ENCODE results near the gene PARS2.

Gene PARS2

DNA sequence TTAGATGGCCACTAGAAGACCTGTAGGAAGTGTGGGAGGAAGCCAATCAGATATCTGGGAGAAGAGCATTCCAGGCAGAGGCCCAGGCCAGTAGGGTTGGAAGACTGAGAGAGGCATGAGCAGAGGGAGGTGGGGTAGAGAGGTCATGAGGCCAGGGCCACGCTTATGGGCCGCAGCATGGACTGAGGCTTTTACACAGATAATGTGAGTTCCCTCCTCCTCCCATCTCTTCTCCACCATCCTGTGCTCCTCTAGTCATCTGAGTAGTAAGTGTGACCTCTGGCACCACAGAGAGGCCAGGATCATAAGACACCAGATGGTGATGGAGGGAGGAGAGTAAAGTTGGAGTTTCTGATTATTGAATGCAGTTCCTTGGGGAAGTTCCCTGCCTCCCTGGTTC lies 19.7 kb upstream of the PARS2 start:
- Histone ChIP-seq H3K23ac (ENCODE audit: low read length) (no peak overlapping the region), H3K14ac (ENCODE audit: low read length) (no peak overlapping the region), H3K9ac (ENCODE audit: low read length) (no peak overlapping the region), H2AFZ (ENCODE audit: insufficient read depth, low read length, poor library complexity) (no peak overlapping the region), H3K79me1 (ENCODE audit: low read length) (no peaks in the 10 kb centered on the region), H2AK5ac (ENCODE audit: low read length) (no peak overlapping the region), H4K12ac (ENCODE audit: low read depth, low read length) (no peak overlapping the region), H2BK120ac (ENCODE audit: insufficient read depth, low read length, poor library complexity) (no peak overlapping the region), H3K79me2 (ENCODE audit: control insufficient read depth, insufficient read depth, low read length, poor library complexity) (no peaks in the 10 kb centered on the region), H3K27me3 (ENCODE audit: insufficient read depth, low read length) (peaks cover 3% of the 10 kb centered on the region), H2BK12ac (ENCODE audit: low read length) (no peak overlapping the region), H3K18ac (ENCODE audit: low read length) (no peak overlapping the region), H3K4ac (ENCODE audit: low read depth, low read length) (no peak overlapping the region), H3K9me3 (ENCODE audit: insufficient read depth, low read depth, low read length) (peaks cover 5% of the 10 kb centered on the region), H3K36me3 (ENCODE audit: control insufficient read depth in 1 of 2, insufficient read depth in 2 of 2, low read length in 2 of 2) (no peaks in the 10 kb centered on the region), H3K4me1 (ENCODE audit: control insufficient read depth in 1 of 2, insufficient read depth in 2 of 2, low read length in 2 of 2) (no peaks in the 10 kb centered on the region), H3K4me2 (ENCODE audit: low read length) (no peak overlapping the region), H3K27ac (ENCODE audit: low read depth, low read length) (no peak overlapping the region), H2BK5ac (ENCODE audit: low read depth, low read length, poor library complexity) (no peak overlapping the region), H4K91ac (ENCODE audit: low read depth, low read length) (no peak overlapping the region), H4K8ac (ENCODE audit: low read depth, low read length) (no peak overlapping the region), H3K4me3 (ENCODE audit: low read depth, low read length) (no peak overlapping the region)
- no peak for DNase-seq
- no CpG with 5 or more reads among the region's 2 CpGs for WGBS (ENCODE audit: extremely low coverage, insufficient coverage, insufficient read length)

DNA sequence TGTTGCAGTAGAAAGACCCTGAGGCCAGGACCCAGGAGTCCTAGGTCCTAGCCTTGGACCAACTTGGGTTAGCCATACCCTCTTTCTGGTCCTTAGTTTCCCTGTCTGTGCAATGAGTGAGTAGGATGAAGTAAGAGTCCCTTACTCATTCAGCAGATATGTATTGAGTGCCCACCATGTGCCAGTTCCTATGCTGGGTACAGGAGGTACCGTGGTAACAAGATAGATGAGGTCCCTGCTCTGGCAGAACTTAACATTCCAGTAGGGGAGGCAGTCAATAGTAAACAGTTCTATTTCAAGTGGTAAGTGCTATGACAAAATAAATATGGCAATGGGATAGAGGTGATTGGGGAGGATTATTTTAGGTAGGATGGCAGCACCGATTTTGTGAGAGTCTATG lies 18.3 kb upstream of the PARS2 start:
- H2BK120ac ChIP-seq (ENCODE audit: insufficient read depth, low read length, poor library complexity) = no peak overlapping the region
- no peaks in the 10 kb centered on the region for H3K79me2 ChIP-seq (ENCODE audit: control insufficient read depth, insufficient read depth, low read length, poor library complexity)
- no peak overlapping the region for H3K4me3 ChIP-seq (ENCODE audit: low read depth, low read length)
- no peaks in the 10 kb centered on the region for H3K36me3 ChIP-seq (ENCODE audit: control insufficient read depth in 1 of 2, insufficient read depth in 2 of 2, low read length in 2 of 2)
- H3K4me2 ChIP-seq (ENCODE audit: low read length) = no peak overlapping the region
- no peak overlapping the region for H3K14ac ChIP-seq (ENCODE audit: low read length)
- H3K79me1 ChIP-seq (ENCODE audit: low read length) = no peaks in the 10 kb centered on the region
- H4K12ac ChIP-seq (ENCODE audit: low read depth, low read length) = no peak overlapping the region
- H3K27me3 ChIP-seq (ENCODE audit: insufficient read depth, low read length) = peaks cover 3% of the 10 kb centered on the region
- no peak overlapping the region for H2BK5ac ChIP-seq (ENCODE audit: low read depth, low read length, poor library complexity)
- H4K8ac ChIP-seq (ENCODE audit: low read depth, low read length) = no peak overlapping the region
- no peaks in the 10 kb centered on the region for H3K4me1 ChIP-seq (ENCODE audit: control insufficient read depth in 1 of 2, insufficient read depth in 2 of 2, low read length in 2 of 2)
- no peak overlapping the region for H2BK12ac ChIP-seq (ENCODE audit: low read length)
- H4K91ac ChIP-seq (ENCODE audit: low read depth, low read length) = no peak overlapping the region
- H3K27ac ChIP-seq (ENCODE audit: low read depth, low read length) = no peak overlapping the region
- no peak overlapping the region for H3K18ac ChIP-seq (ENCODE audit: low read length)
- H3K4ac ChIP-seq (ENCODE audit: low read depth, low read length) = no peak overlapping the region
- peaks cover 5% of the 10 kb centered on the region for H3K9me3 ChIP-seq (ENCODE audit: insufficient read depth, low read depth, low read length)
- H3K23ac ChIP-seq (ENCODE audit: low read length) = no peak overlapping the region
- no peak overlapping the region for H3K9ac ChIP-seq (ENCODE audit: low read length)
- no CpG with 5 or more reads among the region's 2 CpGs for WGBS (ENCODE audit: extremely low coverage, insufficient coverage, insufficient read length)
- no peak overlapping the region for H2AFZ ChIP-seq (ENCODE audit: insufficient read depth, low read length, poor library complexity)
- no peak for DNase-seq
- no peak overlapping the region for H2AK5ac ChIP-seq (ENCODE audit: low read length)

DNA sequence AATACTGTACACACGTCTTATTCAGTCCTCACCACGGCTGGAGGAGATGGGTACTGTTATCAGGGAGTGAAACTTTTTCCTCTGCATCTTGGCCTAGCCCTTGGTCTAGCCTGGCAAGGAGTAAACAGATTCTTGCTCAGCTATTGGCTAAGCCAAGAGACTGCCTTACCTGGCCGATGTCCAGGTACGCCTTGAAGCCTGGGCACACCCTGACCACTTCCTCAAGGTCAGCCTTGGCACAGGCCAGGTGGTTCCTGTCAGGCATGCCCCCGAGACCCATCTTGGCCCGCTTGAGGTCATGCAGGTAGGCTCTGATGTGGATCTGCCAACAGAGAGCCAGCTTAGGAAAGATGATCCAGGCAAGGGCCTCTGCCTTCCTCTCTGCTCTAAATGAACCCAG lies 17.8 kb upstream of the PARS2 start:
- Histone ChIP-seq H4K12ac (ENCODE audit: low read depth, low read length) (no peak overlapping the region), H3K27me3 (ENCODE audit: insufficient read depth, low read length) (peaks cover 3% of the 10 kb centered on the region), H3K36me3 (ENCODE audit: control insufficient read depth in 1 of 2, insufficient read depth in 2 of 2, low read length in 2 of 2) (no peaks in the 10 kb centered on the region), H2AFZ (ENCODE audit: insufficient read depth, low read length, poor library complexity) (no peak overlapping the region), H3K9me3 (ENCODE audit: insufficient read depth, low read depth, low read length) (peaks cover 5% of the 10 kb centered on the region), H3K4me3 (ENCODE audit: low read depth, low read length) (no peak overlapping the region), H4K91ac (ENCODE audit: low read depth, low read length) (no peak overlapping the region), H3K9ac (ENCODE audit: low read length) (no peak overlapping the region), H3K27ac (ENCODE audit: low read depth, low read length) (no peak overlapping the region), H2BK12ac (ENCODE audit: low read length) (no peak overlapping the region), H2BK120ac (ENCODE audit: insufficient read depth, low read length, poor library complexity) (no peak overlapping the region), H3K4me1 (ENCODE audit: control insufficient read depth in 1 of 2, insufficient read depth in 2 of 2, low read length in 2 of 2) (no peaks in the 10 kb centered on the region), H3K4me2 (ENCODE audit: low read length) (no peak overlapping the region), H3K14ac (ENCODE audit: low read length) (no peak overlapping the region), H2AK5ac (ENCODE audit: low read length) (no peak overlapping the region), H3K23ac (ENCODE audit: low read length) (no peak overlapping the region), H3K4ac (ENCODE audit: low read depth, low read length) (no peak overlapping the region), H2BK5ac (ENCODE audit: low read depth, low read length, poor library complexity) (no peak overlapping the region), H3K79me1 (ENCODE audit: low read length) (no peaks in the 10 kb centered on the region), H3K79me2 (ENCODE audit: control insufficient read depth, insufficient read depth, low read length, poor library complexity) (no peaks in the 10 kb centered on the region), H4K8ac (ENCODE audit: low read depth, low read length) (no peak overlapping the region), H3K18ac (ENCODE audit: low read length) (no peak overlapping the region)
- DNase-seq = no peak
- no CpG with 5 or more reads among the region's 6 CpGs for WGBS (ENCODE audit: extremely low coverage, insufficient coverage, insufficient read length)

DNA sequence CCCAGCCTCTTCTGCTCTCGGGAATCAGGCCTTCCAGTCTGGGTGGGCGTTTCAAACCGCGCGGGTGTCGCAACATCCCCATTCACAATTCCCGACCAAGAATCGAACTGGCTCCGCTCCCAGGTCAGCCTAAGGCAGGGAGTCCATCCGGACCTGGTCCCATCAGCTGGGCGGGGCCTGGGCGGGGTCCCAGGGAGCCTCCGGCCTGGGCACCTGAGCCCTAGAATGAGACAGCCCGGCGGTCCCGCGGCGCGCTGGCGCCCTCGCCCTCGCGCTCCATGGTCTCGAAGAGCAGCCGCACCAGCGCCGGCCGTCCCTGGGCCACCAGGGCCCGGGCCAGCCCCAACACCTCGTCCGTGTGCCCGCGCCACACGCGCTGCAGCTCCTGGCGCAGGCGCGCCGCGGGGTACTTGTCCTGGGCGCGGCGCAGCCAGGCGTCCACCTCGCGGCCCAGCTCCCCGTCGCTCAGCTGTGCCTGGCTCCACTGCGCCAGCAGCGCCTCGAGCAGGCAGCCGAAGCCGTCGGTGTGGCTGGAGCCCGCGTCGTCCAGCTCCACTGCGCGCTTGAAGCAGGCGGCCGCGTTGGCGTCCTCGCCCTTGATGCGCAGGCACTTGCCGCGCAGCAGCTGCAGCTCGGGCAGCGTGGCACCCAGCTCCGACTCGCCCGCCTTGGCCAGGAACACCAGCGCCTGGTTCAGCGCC lies 16.9 kb upstream of the PARS2 start:
- no peaks in the 10 kb centered on the region for H3K36me3 ChIP-seq (ENCODE audit: control insufficient read depth in 1 of 2, insufficient read depth in 2 of 2, low read length in 2 of 2)
- H2BK5ac ChIP-seq (ENCODE audit: low read depth, low read length, poor library complexity) = no peak overlapping the region
- H3K4ac ChIP-seq (ENCODE audit: low read depth, low read length) = no peak overlapping the region
- no peak overlapping the region for H4K12ac ChIP-seq (ENCODE audit: low read depth, low read length)
- H3K79me1 ChIP-seq (ENCODE audit: low read length) = no peaks in the 10 kb centered on the region
- H3K14ac ChIP-seq (ENCODE audit: low read length) = no peak overlapping the region
- H3K4me2 ChIP-seq (ENCODE audit: low read length) = peak overlapping the region; percentile 48
- H3K27ac ChIP-seq (ENCODE audit: low read depth, low read length) = no peak overlapping the region
- no CpG with 5 or more reads among the region's 74 CpGs for WGBS (ENCODE audit: extremely low coverage, insufficient coverage, insufficient read length)
- H3K18ac ChIP-seq (ENCODE audit: low read length) = no peak overlapping the region
- DNase-seq = peak in 1 of 2 donors; percentile 6
- no peak overlapping the region for H3K23ac ChIP-seq (ENCODE audit: low read length)
- H3K9ac ChIP-seq (ENCODE audit: low read length) = no peak overlapping the region
- H2AK5ac ChIP-seq (ENCODE audit: low read length) = no peak overlapping the region
- no peak overlapping the region for H4K8ac ChIP-seq (ENCODE audit: low read depth, low read length)
- H2BK120ac ChIP-seq (ENCODE audit: insufficient read depth, low read length, poor library complexity) = no peak overlapping the region
- no peak overlapping the region for H4K91ac ChIP-seq (ENCODE audit: low read depth, low read length)
- no peak overlapping the region for H2AFZ ChIP-seq (ENCODE audit: insufficient read depth, low read length, poor library complexity)
- H3K79me2 ChIP-seq (ENCODE audit: control insufficient read depth, insufficient read depth, low read length, poor library complexity) = no peaks in the 10 kb centered on the region
- peaks cover 3% of the 10 kb centered on the region for H3K27me3 ChIP-seq (ENCODE audit: insufficient read depth, low read length)
- no peaks in the 10 kb centered on the region for H3K4me1 ChIP-seq (ENCODE audit: control insufficient read depth in 1 of 2, insufficient read depth in 2 of 2, low read length in 2 of 2)
- H3K4me3 ChIP-seq (ENCODE audit: low read depth, low read length) = no peak overlapping the region
- H2BK12ac ChIP-seq (ENCODE audit: low read length) = no peak overlapping the region
- peaks cover 5% of the 10 kb centered on the region for H3K9me3 ChIP-seq (ENCODE audit: insufficient read depth, low read depth, low read length)

Data from trophoblast cell (in vitro differentiated cells and primary cell).